ENCODE data around the gene ZACN.

DNA sequence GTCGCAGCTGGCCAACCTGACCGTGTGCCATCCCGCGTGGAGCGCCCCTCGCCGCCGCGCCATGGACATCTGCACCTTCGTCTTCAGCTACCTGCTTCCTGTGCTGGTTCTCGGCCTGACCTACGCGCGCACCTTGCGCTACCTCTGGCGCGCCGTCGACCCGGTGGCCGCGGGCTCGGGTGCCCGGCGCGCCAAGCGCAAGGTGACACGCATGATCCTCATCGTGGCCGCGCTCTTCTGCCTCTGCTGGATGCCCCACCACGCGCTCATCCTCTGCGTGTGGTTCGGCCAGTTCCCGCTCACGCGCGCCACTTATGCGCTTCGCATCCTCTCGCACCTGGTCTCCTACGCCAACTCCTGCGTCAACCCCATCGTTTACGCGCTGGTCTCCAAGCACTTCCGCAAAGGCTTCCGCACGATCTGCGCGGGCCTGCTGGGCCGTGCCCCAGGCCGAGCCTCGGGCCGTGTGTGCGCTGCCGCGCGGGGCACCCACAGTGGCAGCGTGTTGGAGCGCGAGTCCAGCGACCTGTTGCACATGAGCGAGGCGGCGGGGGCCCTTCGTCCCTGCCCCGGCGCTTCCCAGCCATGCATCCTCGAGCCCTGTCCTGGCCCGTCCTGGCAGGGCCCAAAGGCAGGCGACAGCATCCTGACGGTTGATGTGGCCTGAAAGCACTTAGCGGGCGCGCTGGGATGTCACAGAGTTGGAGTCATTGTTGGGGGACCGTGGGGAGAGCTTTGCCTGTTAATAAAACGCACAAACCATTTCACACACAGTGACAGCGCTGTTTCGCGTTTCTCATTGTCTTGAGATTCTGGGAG, 2.0 kb upstream of the ZACN start:
- TF ChIP-seq NR3C1 (IDR thresholded peaks at IDR 0.05): no peak
- no peak for TF ChIP-seq NFE2L2 (conservative IDR thresholded peaks at IDR 0.05; ENCODE audit: low read length)
- no peak for TF ChIP-seq SMC3 (IDR thresholded peaks at IDR 0.05)
- no peak for TF ChIP-seq RCOR1 (IDR thresholded peaks at IDR 0.05; ENCODE audit: low read depth, low read length)
- TF ChIP-seq MAZ (IDR thresholded peaks at IDR 0.05; ENCODE audit: borderline replicate concordance, low read depth, low read length): no peak
- TF ChIP-seq RFX5 (IDR thresholded peaks at IDR 0.05): no peak
- no peak for TF ChIP-seq CTCF (IDR thresholded peaks at IDR 0.05)
- TF ChIP-seq, protein P1, sequence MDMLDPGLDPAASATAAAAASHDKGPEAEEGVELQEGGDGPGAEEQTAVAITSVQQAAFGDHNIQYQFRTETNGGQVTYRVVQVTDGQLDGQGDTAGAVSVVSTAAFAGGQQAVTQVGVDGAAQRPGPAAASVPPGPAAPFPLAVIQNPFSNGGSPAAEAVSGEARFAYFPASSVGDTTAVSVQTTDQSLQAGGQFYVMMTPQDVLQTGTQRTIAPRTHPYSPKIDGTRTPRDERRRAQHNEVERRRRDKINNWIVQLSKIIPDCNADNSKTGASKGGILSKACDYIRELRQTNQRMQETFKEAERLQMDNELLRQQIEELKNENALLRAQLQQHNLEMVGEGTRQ (IDR thresholded peaks at IDR 0.05): no peak
- no peak for TF ChIP-seq JUN (IDR thresholded peaks at IDR 0.05)
- no peak for TF ChIP-seq EP300 (IDR thresholded peaks at IDR 0.05)
- no peak for TF ChIP-seq FOSL2 (IDR thresholded peaks at IDR 0.05)
- no peak for TF ChIP-seq FOSL2 (CRISPR knock-in tag; IDR thresholded peaks at IDR 0.05)
- TF ChIP-seq, protein P2, sequence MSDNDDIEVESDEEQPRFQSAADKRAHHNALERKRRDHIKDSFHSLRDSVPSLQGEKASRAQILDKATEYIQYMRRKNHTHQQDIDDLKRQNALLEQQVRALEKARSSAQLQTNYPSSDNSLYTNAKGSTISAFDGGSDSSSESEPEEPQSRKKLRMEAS (IDR thresholded peaks at IDR 0.05): no peak
